ENCODE results near the gene FAM81B. TPM values are rescaled to one million over a fixed set of nuclear protein-coding genes. Genes with fewer than 3 reads are reported as not detected.

Gene FAM81B
- total and polyA plus RNA-seq, 3 donors from 2014 or later, result 27.1 to 65.2 (median 63.3) TPM

DNA sequence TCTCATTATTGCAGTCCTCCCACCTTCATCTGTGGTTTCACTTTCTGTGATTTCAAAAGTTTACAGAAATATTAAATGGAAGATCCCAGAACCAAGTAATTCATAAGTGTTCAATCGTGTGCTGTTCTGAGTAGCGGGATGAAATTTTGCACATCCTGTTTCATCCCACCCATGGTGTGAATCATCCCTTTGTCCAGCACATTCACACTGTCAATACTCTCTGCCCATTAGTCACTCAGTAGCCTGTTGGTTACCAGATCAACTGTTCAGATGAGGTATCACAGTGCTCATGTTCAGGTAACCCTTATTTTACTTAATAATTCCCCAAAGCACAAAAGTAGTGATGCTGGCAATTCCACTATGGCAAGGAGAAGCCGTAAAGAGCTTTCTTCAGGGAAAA, 26.8 kb downstream of the FAM81B start:
- no peak for TF ChIP-seq POLR2A (IDR thresholded peaks at IDR 0.05)
- TF ChIP-seq, protein P1, sequence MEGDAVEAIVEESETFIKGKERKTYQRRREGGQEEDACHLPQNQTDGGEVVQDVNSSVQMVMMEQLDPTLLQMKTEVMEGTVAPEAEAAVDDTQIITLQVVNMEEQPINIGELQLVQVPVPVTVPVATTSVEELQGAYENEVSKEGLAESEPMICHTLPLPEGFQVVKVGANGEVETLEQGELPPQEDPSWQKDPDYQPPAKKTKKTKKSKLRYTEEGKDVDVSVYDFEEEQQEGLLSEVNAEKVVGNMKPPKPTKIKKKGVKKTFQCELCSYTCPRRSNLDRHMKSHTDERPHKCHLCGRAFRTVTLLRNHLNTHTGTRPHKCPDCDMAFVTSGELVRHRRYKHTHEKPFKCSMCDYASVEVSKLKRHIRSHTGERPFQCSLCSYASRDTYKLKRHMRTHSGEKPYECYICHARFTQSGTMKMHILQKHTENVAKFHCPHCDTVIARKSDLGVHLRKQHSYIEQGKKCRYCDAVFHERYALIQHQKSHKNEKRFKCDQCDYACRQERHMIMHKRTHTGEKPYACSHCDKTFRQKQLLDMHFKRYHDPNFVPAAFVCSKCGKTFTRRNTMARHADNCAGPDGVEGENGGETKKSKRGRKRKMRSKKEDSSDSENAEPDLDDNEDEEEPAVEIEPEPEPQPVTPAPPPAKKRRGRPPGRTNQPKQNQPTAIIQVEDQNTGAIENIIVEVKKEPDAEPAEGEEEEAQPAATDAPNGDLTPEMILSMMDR (IDR thresholded peaks at IDR 0.05), result no peak
- no peak overlapping the region for H3K27ac ChIP-seq
- no peaks in the 10 kb centered on the region for H3K36me3 ChIP-seq (ENCODE audit: low read depth, missing control alignments)
- intact Hi-C loops (cut with DNase I; ENCODE audit: low total_unique reads), result no loop called here
- no peaks in the 10 kb centered on the region for H3K4me1 ChIP-seq
- 90 to 94% methylated on average over 3 of the region's 3 CpGs for WGBS, 2 donors
- no peaks in the 10 kb centered on the region for H3K27me3 ChIP-seq
- DNase-seq, result no peak
- no peaks in the 10 kb centered on the region for H3K9me3 ChIP-seq
- no peak overlapping the region for H3K4me3 ChIP-seq

DNA sequence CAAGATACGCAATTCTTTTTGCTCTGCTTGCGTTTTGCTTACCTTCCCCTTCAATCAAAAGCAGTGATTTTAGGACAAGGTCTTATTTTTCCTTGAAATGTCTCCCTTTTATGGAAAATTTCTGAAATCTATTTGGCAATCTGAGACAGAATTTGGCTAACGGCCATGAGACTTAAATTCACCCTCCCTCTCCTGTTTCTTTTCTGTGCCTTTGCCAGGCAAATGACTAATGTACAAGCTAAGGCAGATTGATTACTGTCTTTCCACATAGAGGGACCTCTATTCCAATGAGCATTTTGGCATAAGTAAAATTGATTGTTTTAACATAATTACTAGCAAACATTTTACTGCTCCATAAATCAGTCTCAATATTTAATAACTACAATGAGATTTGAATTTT, 31.7 kb downstream of the FAM81B start:
- Histone ChIP-seq H3K9me3 (no peaks in the 10 kb centered on the region), H3K4me3 (no peak overlapping the region), H3K36me3 (ENCODE audit: low read depth, missing control alignments) (no peaks in the 10 kb centered on the region), H3K4me1 (no peaks in the 10 kb centered on the region), H3K27ac (no peak overlapping the region), H3K27me3 (no peaks in the 10 kb centered on the region)
- no peak for TF ChIP-seq POLR2A (IDR thresholded peaks at IDR 0.05)
- TF ChIP-seq, protein P1 (IDR thresholded peaks at IDR 0.05), result no peak
- intact Hi-C loops (cut with DNase I; ENCODE audit: low total_unique reads), result no loop called here
- WGBS, 2 donors, result 79 to 81% methylated on average over 3 of the region's 3 CpGs
- no peak for DNase-seq

DNA sequence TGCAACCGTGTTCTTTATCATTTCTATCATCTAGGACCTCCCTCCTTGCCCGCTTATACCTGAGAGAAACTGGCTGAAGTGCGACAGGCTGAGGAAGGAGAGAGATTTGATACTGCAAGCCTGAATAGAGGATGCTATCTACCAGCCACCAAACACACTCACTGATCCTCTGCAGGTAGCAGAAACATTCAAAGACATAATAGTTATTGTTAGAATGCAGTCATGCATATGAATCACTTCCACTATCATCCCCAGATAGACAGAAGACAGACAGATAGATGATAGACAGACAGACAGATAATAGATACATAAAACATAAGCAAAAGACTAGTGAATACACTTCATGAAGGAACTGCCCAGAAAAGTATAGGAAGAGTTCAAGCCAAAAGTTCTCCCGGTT, 32.9 kb downstream of the FAM81B start:
- intact Hi-C loops (cut with DNase I; ENCODE audit: low total_unique reads), result no loop called here
- Histone ChIP-seq H3K27ac (no peak overlapping the region), H3K27me3 (no peaks in the 10 kb centered on the region), H3K4me1 (no peaks in the 10 kb centered on the region), H3K4me3 (no peak overlapping the region), H3K36me3 (ENCODE audit: low read depth, missing control alignments) (no peaks in the 10 kb centered on the region), H3K9me3 (no peaks in the 10 kb centered on the region)
- TF ChIP-seq, protein P1 (IDR thresholded peaks at IDR 0.05), result no peak
- no peak for TF ChIP-seq POLR2A (IDR thresholded peaks at IDR 0.05)
- no peak for DNase-seq
- 88 to 92% methylated on average over 4 of the region's 4 CpGs for WGBS, 2 donors

DNA sequence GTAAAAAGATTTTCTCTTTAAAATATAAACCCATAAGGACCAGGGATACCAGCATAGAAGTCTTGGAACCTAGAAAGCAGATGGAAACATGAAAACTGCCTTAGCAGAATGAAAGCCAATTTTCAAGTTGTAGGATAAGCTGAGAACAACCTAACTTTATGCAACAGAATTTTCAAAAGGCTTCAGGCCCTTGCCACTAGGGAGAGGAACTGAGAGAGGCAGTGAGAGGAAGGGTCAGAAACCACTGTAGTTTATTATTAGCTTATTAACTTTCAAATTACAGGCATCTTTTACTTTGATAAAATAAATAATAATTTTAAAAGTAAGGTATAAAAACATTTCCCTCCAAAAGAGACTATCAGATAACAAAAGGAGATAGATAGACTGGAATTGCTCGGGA, 33.4 kb downstream of the FAM81B start:
- no peaks in the 10 kb centered on the region for H3K9me3 ChIP-seq
- H3K36me3 ChIP-seq (ENCODE audit: low read depth, missing control alignments), result no peaks in the 10 kb centered on the region
- H3K27ac ChIP-seq, result no peak overlapping the region
- H3K4me1 ChIP-seq, result no peaks in the 10 kb centered on the region
- DNase-seq, result no peak
- no peak for TF ChIP-seq POLR2A (IDR thresholded peaks at IDR 0.05)
- TF ChIP-seq, protein P1 (IDR thresholded peaks at IDR 0.05), result no peak
- intact Hi-C loops (cut with DNase I; ENCODE audit: low total_unique reads), result no loop called here
- H3K4me3 ChIP-seq, result no peak overlapping the region
- H3K27me3 ChIP-seq, result no peaks in the 10 kb centered on the region
- 81 to 89% methylated on average over 1 of the region's 1 CpG for WGBS, 2 donors

DNA sequence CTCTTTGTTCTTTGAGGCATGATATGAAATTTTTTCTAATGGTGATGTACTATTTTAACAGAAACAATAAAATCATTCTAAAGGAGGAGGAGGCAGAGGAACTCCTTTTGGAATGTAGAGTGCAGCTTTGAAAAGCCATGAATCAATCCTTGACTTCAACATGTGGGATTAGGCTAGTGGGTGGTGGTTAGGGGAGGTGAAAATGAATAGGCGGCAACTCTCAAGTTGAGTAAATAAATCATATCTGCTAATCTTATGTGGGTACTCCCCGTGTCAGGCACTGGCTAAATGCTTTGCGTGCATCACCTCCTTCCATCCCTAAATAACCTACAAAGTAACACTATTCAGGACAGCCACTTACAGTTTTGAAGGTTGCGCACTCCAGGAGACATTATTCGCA, 35.1 kb downstream of the FAM81B start:
- no peak for TF ChIP-seq POLR2A (IDR thresholded peaks at IDR 0.05)
- TF ChIP-seq, protein P1 (IDR thresholded peaks at IDR 0.05), result no peak
- no peak for DNase-seq

More for the DNA sequence above, 35.1 kb downstream of the FAM81B start:
- intact Hi-C loops (cut with DNase I; ENCODE audit: low total_unique reads), result no loop called here
- H3K27me3 ChIP-seq, result no peaks in the 10 kb centered on the region
- no peaks in the 10 kb centered on the region for H3K4me1 ChIP-seq
- no peaks in the 10 kb centered on the region for H3K9me3 ChIP-seq
- no peak overlapping the region for H3K27ac ChIP-seq
- no peaks in the 10 kb centered on the region for H3K36me3 ChIP-seq (ENCODE audit: low read depth, missing control alignments)
- H3K4me3 ChIP-seq, result no peak overlapping the region
- 22 to 38% methylated on average over 5 of the region's 5 CpGs for WGBS, 2 donors
